Tibial nerve (tissue), 4 donors: ENCODE measurements around the gene CCDC38.

Experiments
- EP300 ChIP-seq, 2 donors: sonication (generic); formaldehyde crosslinking; IDR thresholded peaks; one replicate each; pipeline ENCODE4 v1.6.1; 2017; ENCODE audit warnings: antibody characterized with exemption in 2 of 2, mild to moderate bottlenecking in 1 of 2
- POLR2A ChIP-seq, 2 donors: fragments of 450-650 bp; IDR thresholded peaks; one replicate each; pipeline ENCODE4 v1.6.1; 2017; ENCODE audit warnings: antibody characterized with exemption in 2 of 2, mild to moderate bottlenecking in 2 of 2, moderate library complexity in 2 of 2
- TF ChIP-seq, protein P1 (sequence below), 5 experiments: fragments of 200-600 bp in 3 of 5; fragments of 450-650 bp in 2 of 5; sonication (generic) in 3 of 5; IDR thresholded peaks; one replicate each; pipeline ENCODE4 v1.5.1; 2016 to 2019; ENCODE audit warnings: antibody characterized with exemption in 5 of 5, mild to moderate bottlenecking in 3 of 5, moderate library complexity in 2 of 5

DNA sequence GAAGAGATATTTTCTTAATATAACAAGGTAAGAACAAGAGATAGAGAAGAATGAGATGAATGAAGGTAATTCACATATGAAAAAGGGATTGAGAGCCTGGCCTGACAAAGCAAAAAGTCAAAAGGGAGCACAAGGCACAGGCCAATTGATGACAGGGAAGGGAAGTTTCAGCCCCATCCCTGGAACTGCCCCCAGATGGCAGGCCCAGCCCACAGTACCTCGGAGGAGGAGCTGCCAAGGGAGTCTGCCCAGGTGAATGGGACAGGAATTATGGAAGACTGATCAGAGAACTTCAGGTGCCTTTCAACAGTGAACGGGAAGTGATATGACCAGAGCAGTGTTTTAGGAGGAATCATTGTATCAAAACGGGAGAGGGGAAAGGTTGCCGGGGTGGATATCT, 68.0 kb downstream of the CCDC38 start:
- TF ChIP-seq POLR2A (IDR thresholded peaks at IDR 0.05) (no peak), EP300 (IDR thresholded peaks at IDR 0.05) (no peak)
- TF ChIP-seq, protein P1, sequence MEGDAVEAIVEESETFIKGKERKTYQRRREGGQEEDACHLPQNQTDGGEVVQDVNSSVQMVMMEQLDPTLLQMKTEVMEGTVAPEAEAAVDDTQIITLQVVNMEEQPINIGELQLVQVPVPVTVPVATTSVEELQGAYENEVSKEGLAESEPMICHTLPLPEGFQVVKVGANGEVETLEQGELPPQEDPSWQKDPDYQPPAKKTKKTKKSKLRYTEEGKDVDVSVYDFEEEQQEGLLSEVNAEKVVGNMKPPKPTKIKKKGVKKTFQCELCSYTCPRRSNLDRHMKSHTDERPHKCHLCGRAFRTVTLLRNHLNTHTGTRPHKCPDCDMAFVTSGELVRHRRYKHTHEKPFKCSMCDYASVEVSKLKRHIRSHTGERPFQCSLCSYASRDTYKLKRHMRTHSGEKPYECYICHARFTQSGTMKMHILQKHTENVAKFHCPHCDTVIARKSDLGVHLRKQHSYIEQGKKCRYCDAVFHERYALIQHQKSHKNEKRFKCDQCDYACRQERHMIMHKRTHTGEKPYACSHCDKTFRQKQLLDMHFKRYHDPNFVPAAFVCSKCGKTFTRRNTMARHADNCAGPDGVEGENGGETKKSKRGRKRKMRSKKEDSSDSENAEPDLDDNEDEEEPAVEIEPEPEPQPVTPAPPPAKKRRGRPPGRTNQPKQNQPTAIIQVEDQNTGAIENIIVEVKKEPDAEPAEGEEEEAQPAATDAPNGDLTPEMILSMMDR (IDR thresholded peaks at IDR 0.05) = no peak
